Measurements from ENCODE around the gene HPS1. TPM values are rescaled to one million over a fixed set of nuclear protein-coding genes. Genes with fewer than 3 reads are reported as not detected.

The HPS1 gene
- total RNA-seq, 1 donor from 2014 or later = 34.7 TPM

DNA sequence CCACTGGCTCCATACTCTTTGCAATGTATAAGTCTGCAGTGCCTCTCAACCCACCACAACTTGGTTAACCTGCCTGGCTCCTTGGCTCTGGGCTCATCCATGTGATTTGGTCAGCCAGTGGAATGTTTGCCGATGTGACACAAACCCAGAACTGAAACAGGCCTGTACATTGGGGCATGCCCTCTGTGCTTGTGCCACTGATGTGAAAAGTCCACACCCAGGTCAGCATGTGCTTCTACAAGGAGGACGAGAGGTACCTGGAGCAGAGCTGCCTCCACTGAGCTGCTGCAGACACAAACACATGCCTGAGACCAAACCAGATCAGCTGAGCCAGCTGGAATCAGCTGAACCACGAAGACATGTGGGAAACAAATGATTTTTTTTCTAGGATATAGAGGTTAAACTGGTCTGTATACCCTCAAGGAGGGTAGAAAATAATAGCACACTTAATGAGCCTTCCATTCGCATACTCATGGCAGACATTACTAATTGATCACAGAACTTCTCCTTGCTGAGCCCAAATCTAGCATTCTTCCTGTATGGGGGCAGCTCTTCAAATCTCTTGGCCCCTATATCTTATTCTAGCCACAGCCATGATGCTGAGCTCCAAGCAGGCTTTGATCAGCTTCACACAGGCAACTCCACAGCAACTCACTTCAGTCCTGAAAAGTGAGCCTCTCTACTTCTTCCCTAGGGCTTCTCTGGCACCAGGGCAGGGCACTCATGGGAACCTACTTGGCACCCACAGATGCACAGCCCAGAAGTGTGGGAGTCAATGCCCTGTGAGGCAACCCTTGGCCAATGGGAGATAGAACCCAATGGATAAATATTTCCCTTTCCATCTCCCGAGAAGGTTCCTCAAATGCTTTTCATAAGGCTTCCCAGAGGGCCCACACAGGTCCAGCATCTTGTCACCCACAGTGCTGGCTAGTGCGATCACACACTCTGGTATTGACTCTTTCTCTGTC lies 50.4 kb downstream of the HPS1 start:
- Mint-ChIP-seq H3K4me3 (ENCODE audit: unreplicated experiment) (no peak overlapping the region), H3K36me3 (ENCODE audit: low read depth, unreplicated experiment) (peaks cover 5% of the 10 kb centered on the region), H3K9me3 (ENCODE audit: unreplicated experiment) (peaks cover 8% of the 10 kb centered on the region), H3K27ac (ENCODE audit: unreplicated experiment) (no peak overlapping the region), H3K4me1 (ENCODE audit: low read depth, unreplicated experiment) (no peaks in the 10 kb centered on the region), H3K27me3 (ENCODE audit: low read depth, unreplicated experiment) (peaks cover 18% of the 10 kb centered on the region)
- H3K79me2 ChIP-seq (ENCODE audit: insufficient read depth, low read length) = no peaks in the 10 kb centered on the region
- H3K4me2 ChIP-seq (ENCODE audit: low read length) = no peak overlapping the region
- no peaks in the 10 kb centered on the region for H3K36me3 ChIP-seq (ENCODE audit: insufficient read depth, low read length)
- H3K4me3 ChIP-seq (ENCODE audit: insufficient read depth, low read depth, low read length) = no peak overlapping the region
- H3K27ac ChIP-seq (ENCODE audit: low read depth, low read length) = no peak overlapping the region
- TF ChIP-seq EZH2 (IDR thresholded peaks at IDR 0.05; ENCODE audit: insufficient read depth, low read length) = no peak
- TF ChIP-seq, protein P1, sequence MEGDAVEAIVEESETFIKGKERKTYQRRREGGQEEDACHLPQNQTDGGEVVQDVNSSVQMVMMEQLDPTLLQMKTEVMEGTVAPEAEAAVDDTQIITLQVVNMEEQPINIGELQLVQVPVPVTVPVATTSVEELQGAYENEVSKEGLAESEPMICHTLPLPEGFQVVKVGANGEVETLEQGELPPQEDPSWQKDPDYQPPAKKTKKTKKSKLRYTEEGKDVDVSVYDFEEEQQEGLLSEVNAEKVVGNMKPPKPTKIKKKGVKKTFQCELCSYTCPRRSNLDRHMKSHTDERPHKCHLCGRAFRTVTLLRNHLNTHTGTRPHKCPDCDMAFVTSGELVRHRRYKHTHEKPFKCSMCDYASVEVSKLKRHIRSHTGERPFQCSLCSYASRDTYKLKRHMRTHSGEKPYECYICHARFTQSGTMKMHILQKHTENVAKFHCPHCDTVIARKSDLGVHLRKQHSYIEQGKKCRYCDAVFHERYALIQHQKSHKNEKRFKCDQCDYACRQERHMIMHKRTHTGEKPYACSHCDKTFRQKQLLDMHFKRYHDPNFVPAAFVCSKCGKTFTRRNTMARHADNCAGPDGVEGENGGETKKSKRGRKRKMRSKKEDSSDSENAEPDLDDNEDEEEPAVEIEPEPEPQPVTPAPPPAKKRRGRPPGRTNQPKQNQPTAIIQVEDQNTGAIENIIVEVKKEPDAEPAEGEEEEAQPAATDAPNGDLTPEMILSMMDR (IDR thresholded peaks at IDR 0.05; ENCODE audit: insufficient read depth, low read depth, low read length) = no peak
- no peaks in the 10 kb centered on the region for H3K4me1 ChIP-seq (ENCODE audit: insufficient read depth, low read length)
- no peaks in the 10 kb centered on the region for H4K20me1 ChIP-seq (ENCODE audit: insufficient read depth, low read length)
- no peak overlapping the region for H2AFZ ChIP-seq (ENCODE audit: low read depth, low read length)
- H3K9ac ChIP-seq (ENCODE audit: low read length) = no peak overlapping the region
- H3K27me3 ChIP-seq (ENCODE audit: insufficient read depth, low read length) = no peaks in the 10 kb centered on the region
- H3K9me3 ChIP-seq (ENCODE audit: insufficient read depth, low read depth, low read length) = no peaks in the 10 kb centered on the region
- DNase-seq (ENCODE audit: low read depth) = no peak
- FAIRE-seq = no peak

DNA sequence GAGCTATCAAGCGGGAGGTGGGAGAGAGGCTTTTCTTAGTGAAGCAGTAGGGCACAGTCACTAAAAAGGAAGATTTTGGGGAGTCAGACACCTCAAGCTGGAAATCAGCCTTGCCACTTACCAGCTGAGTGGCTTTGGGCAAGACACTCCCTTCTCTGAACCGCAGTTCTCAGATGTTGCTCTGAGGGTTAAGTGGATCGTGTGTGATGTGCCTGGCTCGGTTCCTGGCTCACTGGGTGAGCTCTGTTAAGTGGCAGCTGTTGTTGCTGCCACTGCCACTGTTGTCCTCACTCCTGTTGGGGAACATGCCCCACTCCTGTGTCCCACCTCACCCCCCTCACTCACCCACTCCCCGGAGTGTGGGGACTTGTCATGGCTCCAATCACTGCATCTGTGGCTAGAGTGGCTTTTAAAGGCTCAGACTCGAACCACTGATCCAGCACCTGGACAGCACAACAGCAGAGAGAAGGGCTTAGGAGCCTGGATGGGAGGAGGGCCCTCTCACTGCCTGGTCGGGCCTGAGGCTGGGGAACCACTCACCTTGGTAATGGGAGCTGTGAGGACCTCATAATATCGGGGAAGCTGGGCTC lies 51.8 kb downstream of the HPS1 start:
- H3K36me3 ChIP-seq (ENCODE audit: insufficient read depth, low read length) = no peaks in the 10 kb centered on the region
- peaks cover 2% of the 10 kb centered on the region for H3K4me1 ChIP-seq (ENCODE audit: insufficient read depth, low read length)
- no peak overlapping the region for H3K4me3 Mint-ChIP-seq (ENCODE audit: unreplicated experiment)
- peaks cover 23% of the 10 kb centered on the region for H3K27me3 Mint-ChIP-seq (ENCODE audit: low read depth, unreplicated experiment)
- no peak overlapping the region for H3K27ac ChIP-seq (ENCODE audit: low read depth, low read length)
- H3K27ac Mint-ChIP-seq (ENCODE audit: unreplicated experiment) = no peak overlapping the region
- H3K4me1 Mint-ChIP-seq (ENCODE audit: low read depth, unreplicated experiment) = peaks cover 3% of the 10 kb centered on the region
- H2AFZ ChIP-seq (ENCODE audit: low read depth, low read length) = no peak overlapping the region
- no peak for DNase-seq (ENCODE audit: low read depth)
- no peaks in the 10 kb centered on the region for H3K9me3 ChIP-seq (ENCODE audit: insufficient read depth, low read depth, low read length)
- FAIRE-seq = no peak
- H3K79me2 ChIP-seq (ENCODE audit: insufficient read depth, low read length) = no peaks in the 10 kb centered on the region
- no peak overlapping the region for H3K4me2 ChIP-seq (ENCODE audit: low read length)
- no peak overlapping the region for H3K4me3 ChIP-seq (ENCODE audit: insufficient read depth, low read depth, low read length)
- H3K9ac ChIP-seq (ENCODE audit: low read length) = no peak overlapping the region
- no peaks in the 10 kb centered on the region for H3K27me3 ChIP-seq (ENCODE audit: insufficient read depth, low read length)
- H3K36me3 Mint-ChIP-seq (ENCODE audit: low read depth, unreplicated experiment) = peaks cover 5% of the 10 kb centered on the region
- TF ChIP-seq EZH2 (IDR thresholded peaks at IDR 0.05; ENCODE audit: insufficient read depth, low read length) = no peak
- TF ChIP-seq, protein P1 (IDR thresholded peaks at IDR 0.05; ENCODE audit: insufficient read depth, low read depth, low read length) = no peak
- H4K20me1 ChIP-seq (ENCODE audit: insufficient read depth, low read length) = no peaks in the 10 kb centered on the region
- H3K9me3 Mint-ChIP-seq (ENCODE audit: unreplicated experiment) = peaks cover 8% of the 10 kb centered on the region
